Cardiac muscle cell (in vitro differentiated cells and primary cell): ENCODE data around the gene VTI1A. TPM values are rescaled to one million over a fixed set of nuclear protein-coding genes. Genes with fewer than 3 reads are reported as not detected.

Experiments used
- DNase-seq, 2 donors: peaks; one replicate each; pipeline versions ENCODE4 v3.0.0 to v3.0.0-alpha.2; 2010 to 2017; ENCODE audit warnings: low read depth in 1 of 2, low spot score in 1 of 2
- H3K27ac ChIP-seq: fragments of 200-600 bp; sonication (generic); 2 replicates; pipeline ENCODE4 v1.5.1; 2016
- H3K27me3 ChIP-seq: fragments of 200-600 bp; sonication (generic); 2 replicates; pipeline ENCODE4 v1.6.0; 2016; ENCODE audit warnings: control low read depth
- H3K36me3 ChIP-seq: fragments of 200-600 bp; sonication (generic); 2 replicates; pipeline ENCODE4 v1.5.1; 2016; ENCODE audit warnings: control low read depth
- H3K4me1 ChIP-seq: fragments of 200-600 bp; sonication (generic); 2 replicates; pipeline ENCODE4 v1.8.1; 2017; ENCODE audit warnings: low read depth, mild to moderate bottlenecking, mixed run types
- H3K4me3 ChIP-seq: fragments of 200-600 bp; sonication (generic); 2 replicates; pipeline ENCODE4 v1.5.1; 2016; ENCODE audit warnings: mild to moderate bottlenecking
- H3K9me3 ChIP-seq: fragments of 200-600 bp; sonication (generic); 2 replicates; pipeline ENCODE4 v1.5.1; 2017; ENCODE audit warnings: low read depth, mild to moderate bottlenecking, control low read depth
- CTCF ChIP-seq: IDR thresholded peaks from 2 replicates; pipeline ENCODE4 v1.5.1; 2012; ENCODE audit warnings: low read depth, mild to moderate bottlenecking, low read length
- polyA plus RNA-seq: library from polyadenylated mRNA; unstranded; fragments of >200 nt; fragmentation: Nextera tagmentation; extraction: Ambion mirVana; gene quantifications from 2 replicates; pipeline ENCODE4 v1.2.1, GENCODE V29; 2016
- total RNA-seq: library from RNA; depleted of rRNA; stranded (reverse); fragments of >200 nt; gene quantifications from 2 replicates; pipeline ENCODE4 v1.2.3, GENCODE V29; 2016

VTI1A gene
- total and polyA plus RNA-seq, 2 experiments from 2014 or later: 19.3 to 33.1 TPM

- H3K27ac ChIP-seq: no peak overlapping the region
- no peaks in the 10 kb centered on the region for H3K9me3 ChIP-seq
These were observed 110.2 kb downstream of the VTI1A start for GRCh38 chr10:112557197-112557596.

GRCh38 chr10:112558476-112559142, 111.6 kb downstream of the VTI1A start:
- Histone ChIP-seq H3K4me3 (no peak overlapping the region), H3K27ac (no peak overlapping the region), H3K36me3 (no peaks in the 10 kb centered on the region), H3K4me1 (no peaks in the 10 kb centered on the region), H3K27me3 (no peaks in the 10 kb centered on the region), H3K9me3 (no peaks in the 10 kb centered on the region)
- TF ChIP-seq CTCF: no peak
- DNase-seq: no peak

More at GRCh38 chr10:112557197-112557596, 110.2 kb downstream of the VTI1A start:
- H3K36me3 ChIP-seq: no peaks in the 10 kb centered on the region
- no peaks in the 10 kb centered on the region for H3K4me1 ChIP-seq
- TF ChIP-seq CTCF: no peak
- no peak overlapping the region for H3K4me3 ChIP-seq
- DNase-seq: no peak
- H3K27me3 ChIP-seq: no peaks in the 10 kb centered on the region

- Histone ChIP-seq H3K4me1 (no peaks in the 10 kb centered on the region), H3K9me3 (no peaks in the 10 kb centered on the region), H3K27ac (no peak overlapping the region), H3K4me3 (no peak overlapping the region), H3K27me3 (no peaks in the 10 kb centered on the region), H3K36me3 (no peaks in the 10 kb centered on the region)
- TF ChIP-seq CTCF: no peak
- DNase-seq: no peak
These were observed 112.3 kb downstream of the VTI1A start for GRCh38 chr10:112559349-112559748.

DNA sequence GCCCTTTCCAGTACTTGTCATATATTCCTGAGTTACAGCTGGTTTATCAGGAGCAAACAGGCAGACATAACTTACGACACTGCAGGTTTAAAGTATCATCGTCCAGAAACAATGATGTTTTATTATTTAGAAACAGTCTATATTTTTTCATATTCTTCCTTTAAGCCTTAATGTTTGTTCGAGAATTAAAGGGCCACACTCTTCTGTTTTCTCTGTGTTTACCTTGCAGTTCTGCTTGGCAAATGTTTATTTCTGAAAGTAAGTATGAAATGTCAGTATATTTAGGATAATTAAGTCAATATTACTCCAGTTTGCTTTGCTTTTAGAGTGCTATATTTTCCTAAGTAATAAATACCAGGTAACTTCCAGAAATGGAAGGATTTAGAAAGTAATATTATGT, 115.1 kb downstream of the VTI1A start:
- H3K4me1 ChIP-seq: peaks cover 3% of the 10 kb centered on the region
- no peaks in the 10 kb centered on the region for H3K36me3 ChIP-seq
- no peaks in the 10 kb centered on the region for H3K9me3 ChIP-seq
- H3K27ac ChIP-seq: no peak overlapping the region
- no peak overlapping the region for H3K4me3 ChIP-seq
- H3K27me3 ChIP-seq: no peaks in the 10 kb centered on the region
- DNase-seq: no peak
- no peak for TF ChIP-seq CTCF

GRCh38 chr10:112562809-112563663, 116.0 kb downstream of the VTI1A start:
- Histone ChIP-seq H3K4me3 (no peak overlapping the region), H3K27me3 (no peaks in the 10 kb centered on the region), H3K4me1 (peaks cover 3% of the 10 kb centered on the region), H3K27ac (no peak overlapping the region), H3K36me3 (no peaks in the 10 kb centered on the region), H3K9me3 (no peaks in the 10 kb centered on the region)
- no peak for TF ChIP-seq CTCF
- DNase-seq: peak in 1 of 2 donors; percentile 39
